PC-9 (cell line): ENCODE measurements around the gene SH3BP5L.

Experiments used
- CTCF ChIP-seq: fragments of 200-600 bp; sonication (generic); conservative IDR thresholded peaks from 2 replicates; pipeline ENCODE4 v1.6.1; 2017; ENCODE audit warnings: mixed run types, antibody characterized with exemption, mild to moderate bottlenecking, moderate library complexity
- EZH2 ChIP-seq: fragments of 200-600 bp; sonication (generic); IDR thresholded peaks from 2 replicates; pipeline ENCODE4 v1.8.0; 2017; ENCODE audit warnings: antibody characterized with exemption, low read depth

GRCh38 chr1:248792342-248792741, 33.4 kb downstream of the SH3BP5L start:
- TF ChIP-seq CTCF (no peak), EZH2 (no peak)
